ENCODE measurements around the gene ITGB2.

GRCh38 chr21:44943686-44944550 lies 23.2 kb upstream of the ITGB2 start:
- TF ChIP-seq CTCF (IDR thresholded peaks at IDR 0.05) (no peak), EP300 (IDR thresholded peaks at IDR 0.05) (no peak), POLR2AphosphoS5 (IDR thresholded peaks at IDR 0.05) (no peak)

Data from suprapubic skin (tissue), 4 donors.